CD4-positive, alpha-beta T cell (primary cell): ENCODE data around the gene FGF22. TPM values are rescaled to one million over a fixed set of nuclear protein-coding genes. Genes with fewer than 3 reads are reported as not detected.
"Not testable (repeated sequence)": the region's sequence is repeated elsewhere in the genome, so short reads cannot be mapped to it uniquely, and the experiment has no call there.

Experiments
- ATAC-seq: fragments of 200-7000 bp; cut with Tn5 transposase; one replicate; pipeline ENCODE4 v1.10.0; 2022; ENCODE audit warnings: mild to moderate bottlenecking; ENCODE audit not compliant: poor library complexity
- CTCF ChIA-PET: fragments of 350-600 bp; sonication (Branson Sonifier 250); formaldehyde crosslinking; loops from one replicate; lab custom pipeline; 2021; ENCODE audit warnings: antibody characterized with exemption, inconsistent platforms; lab: Charles Lee
- POLR2A ChIA-PET: fragments of 350-600 bp; sonication (Branson Sonifier 250); formaldehyde crosslinking; loops from one replicate; lab custom pipeline; 2021; ENCODE audit warnings: antibody characterized with exemption, inconsistent platforms; lab: Charles Lee
- DNase-seq, 14 experiments: peaks; one replicate each; pipeline ENCODE4 v3.0.0-alpha.2; 2013 to 2020; ENCODE audit warnings: mixed read lengths in 2 of 14
- H3K27ac ChIP-seq, 2 donors: one replicate each; pipeline versions ENCODE4 v1.5.1 to v1.7.0; 2013; ENCODE audit warnings: low read length in 2 of 2, low read depth in 1 of 2, mild to moderate bottlenecking in 1 of 2
- H3K27me3 ChIP-seq, 2 experiments: 1 replicate in 1 of 2; 2 replicates in 1 of 2; pipeline versions ENCODE4 v1.6.1 to v1.7.0; 2013; ENCODE audit warnings: low read length in 2 of 2, control low read depth in 1 of 2, mild to moderate bottlenecking in 1 of 2, moderate library complexity in 1 of 2; ENCODE audit not compliant: insufficient read depth in 2 of 2, control insufficient read depth in 1 of 2
- H3K36me3 ChIP-seq: one replicate; pipeline ENCODE4 v1.6.1; 2013; ENCODE audit warnings: low read length, control low read depth; ENCODE audit not compliant: insufficient read depth
- H3K4me1 ChIP-seq: one replicate; pipeline ENCODE4 v1.6.1; 2013; ENCODE audit warnings: low read length, control low read depth; ENCODE audit not compliant: insufficient read depth
- H3K4me3 ChIP-seq: one replicate; pipeline ENCODE4 v1.5.1; 2013; ENCODE audit warnings: mild to moderate bottlenecking, low read length, moderate library complexity
- H3K9me3 ChIP-seq, 2 experiments: 1 replicate in 1 of 2; 2 replicates in 1 of 2; pipeline versions ENCODE4 v1.6.1 to v1.7.0; 2013; ENCODE audit warnings: low read length in 2 of 2, mild to moderate bottlenecking in 2 of 2, control low read depth in 1 of 2, moderate library complexity in 1 of 2; ENCODE audit not compliant: control insufficient read depth in 1 of 2, insufficient read depth in 1 of 2
- H3K27ac Mint-ChIP-seq: one replicate; pipeline ENCODE4 v1.8.0; 2020; ENCODE audit warnings: mixed read lengths
- H3K27me3 Mint-ChIP-seq: one replicate; pipeline ENCODE4 v1.8.0; 2021; ENCODE audit warnings: mixed read lengths
- H3K36me3 Mint-ChIP-seq: one replicate; pipeline ENCODE4 v1.8.0; 2021; ENCODE audit warnings: low read depth, mixed read lengths
- H3K4me1 Mint-ChIP-seq: one replicate; pipeline ENCODE4 v1.8.0; 2021; ENCODE audit warnings: low read depth, mixed read lengths
- H3K4me3 Mint-ChIP-seq: one replicate; pipeline ENCODE4 v1.8.0; 2020; ENCODE audit warnings: mild to moderate bottlenecking, mixed read lengths
- H3K9me3 Mint-ChIP-seq: one replicate; pipeline ENCODE4 v1.8.0; 2020; ENCODE audit warnings: mixed read lengths
- intact Hi-C, 2 experiments: fragments of 100-400 bp; cut with DNase I in 1 of 2; cut with micrococcal nuclease in 1 of 2; formaldehyde crosslinking; loops; one replicate each; pipeline versions ENCODE4 v1.15.1 to v1.9.0; 2023 to 2025; cut with DNase I, micrococcal nuclease
- total RNA-seq, 174 experiments: library from RNA in 2 of 174; stranded (reverse) in 2 of 174; gene quantifications; one replicate each; pipeline ENCODE4 v1.2.3 and lab custom pipeline; 2021 to 2026
- TF ChIP-seq, protein P1 (sequence below): fragments of 200-600 bp; IDR thresholded peaks from one replicate; pipeline ENCODE4 v1.8.0; 2022; ENCODE audit warnings: antibody characterized with exemption, mild to moderate bottlenecking

Gene FGF22
- total RNA-seq, 2 experiments from 2014 or later, result 0.42 to 0.49 TPM

DNA sequence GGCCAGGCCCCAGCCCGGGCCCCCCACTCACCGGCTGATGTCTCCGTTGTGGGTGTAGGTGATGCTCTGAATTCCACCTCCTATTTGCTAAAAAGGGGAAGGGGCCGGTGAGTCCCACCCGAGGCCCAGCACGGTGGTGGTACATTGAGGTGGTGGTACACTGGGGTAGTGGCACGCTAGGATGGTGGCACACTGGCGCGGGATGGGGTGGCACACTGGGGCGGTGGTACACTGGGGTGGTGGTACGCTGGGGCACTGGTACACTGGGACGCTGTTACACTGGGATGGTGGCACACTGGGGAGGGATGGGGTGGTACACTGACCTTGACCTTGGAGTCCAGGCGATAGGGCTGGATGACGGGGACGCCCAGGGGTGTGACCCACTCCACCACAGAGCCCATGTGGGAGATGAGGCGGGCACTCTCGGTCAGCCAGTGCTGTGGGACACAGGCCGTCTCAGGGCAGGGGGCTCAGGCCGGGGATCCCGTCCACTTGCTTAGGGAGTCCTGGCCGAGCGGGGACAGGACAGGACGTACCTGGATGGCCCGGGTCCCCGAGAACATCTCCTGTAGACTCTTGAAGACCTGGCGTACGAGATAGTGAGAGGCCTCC, 20.9 kb upstream of the FGF22 start:
- Histone ChIP-seq H3K27me3 (no peaks in the 10 kb centered on the region), H3K27ac (no peak overlapping the region), H3K9me3 (no peaks in the 10 kb centered on the region), H3K4me1 (peaks cover 3% of the 10 kb centered on the region), H3K36me3 (peaks cover 53% of the 10 kb centered on the region), H3K4me3 (no peak overlapping the region)
- ChIA-PET POLR2A (no interaction called here), CTCF (no interaction called here)
- no peak overlapping the region for H3K4me3 Mint-ChIP-seq
- H3K9me3 Mint-ChIP-seq, result no peaks in the 10 kb centered on the region
- TF ChIP-seq, protein P1, sequence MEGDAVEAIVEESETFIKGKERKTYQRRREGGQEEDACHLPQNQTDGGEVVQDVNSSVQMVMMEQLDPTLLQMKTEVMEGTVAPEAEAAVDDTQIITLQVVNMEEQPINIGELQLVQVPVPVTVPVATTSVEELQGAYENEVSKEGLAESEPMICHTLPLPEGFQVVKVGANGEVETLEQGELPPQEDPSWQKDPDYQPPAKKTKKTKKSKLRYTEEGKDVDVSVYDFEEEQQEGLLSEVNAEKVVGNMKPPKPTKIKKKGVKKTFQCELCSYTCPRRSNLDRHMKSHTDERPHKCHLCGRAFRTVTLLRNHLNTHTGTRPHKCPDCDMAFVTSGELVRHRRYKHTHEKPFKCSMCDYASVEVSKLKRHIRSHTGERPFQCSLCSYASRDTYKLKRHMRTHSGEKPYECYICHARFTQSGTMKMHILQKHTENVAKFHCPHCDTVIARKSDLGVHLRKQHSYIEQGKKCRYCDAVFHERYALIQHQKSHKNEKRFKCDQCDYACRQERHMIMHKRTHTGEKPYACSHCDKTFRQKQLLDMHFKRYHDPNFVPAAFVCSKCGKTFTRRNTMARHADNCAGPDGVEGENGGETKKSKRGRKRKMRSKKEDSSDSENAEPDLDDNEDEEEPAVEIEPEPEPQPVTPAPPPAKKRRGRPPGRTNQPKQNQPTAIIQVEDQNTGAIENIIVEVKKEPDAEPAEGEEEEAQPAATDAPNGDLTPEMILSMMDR, result no peak
- DNase-seq (no peak), ATAC-seq (no peak)
- peaks cover 3% of the 10 kb centered on the region for H3K27me3 Mint-ChIP-seq
- no peak overlapping the region for H3K27ac Mint-ChIP-seq
- H3K4me1 Mint-ChIP-seq, result peaks cover 4% of the 10 kb centered on the region
- peaks cover 39% of the 10 kb centered on the region for H3K36me3 Mint-ChIP-seq
- intact Hi-C loops, result no loop called here

DNA sequence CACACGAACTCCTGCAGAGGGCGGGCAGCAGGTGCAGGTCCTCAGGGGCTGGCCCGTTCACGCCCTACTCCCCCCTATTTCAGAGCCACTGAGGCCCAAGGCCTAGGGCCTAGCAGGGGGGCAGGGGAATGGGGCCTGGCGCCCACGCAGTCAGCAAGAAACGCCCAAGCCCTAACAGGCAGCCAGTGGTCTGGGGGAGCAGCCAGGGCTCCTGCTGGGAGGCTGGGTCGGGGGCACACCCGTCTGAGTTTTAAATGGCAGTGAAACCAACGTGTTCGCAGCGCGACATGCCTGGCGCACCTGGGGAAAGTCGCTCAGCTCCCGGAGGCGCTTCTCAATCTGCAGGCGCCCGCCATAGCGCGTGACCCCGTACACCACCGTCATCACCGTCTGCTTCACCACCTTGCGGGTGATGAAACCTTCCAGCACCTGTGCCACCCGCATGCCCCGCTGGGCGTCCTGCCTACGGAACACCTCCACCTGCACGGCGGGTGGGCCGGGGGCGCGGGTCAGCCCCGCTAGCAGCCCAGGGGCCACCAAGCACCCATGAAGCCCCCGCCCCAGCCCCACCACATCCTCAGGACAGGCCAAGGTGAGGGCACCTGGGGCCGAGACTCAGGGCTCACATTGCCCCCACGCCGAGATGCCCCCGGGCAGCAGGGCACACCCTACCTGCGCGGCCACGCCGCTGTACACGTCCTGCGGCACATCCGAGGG, 20.2 kb upstream of the FGF22 start:
- ATAC-seq (no peak), DNase-seq (no peak)
- POLR2A ChIA-PET, result no interaction called here
- H3K4me3 Mint-ChIP-seq, result no peak overlapping the region
- Histone ChIP-seq H3K27ac (no peak overlapping the region), H3K27me3 (no peaks in the 10 kb centered on the region), H3K36me3 (peaks cover 53% of the 10 kb centered on the region), H3K4me1 (peaks cover 3% of the 10 kb centered on the region), H3K4me3 (no peak overlapping the region), H3K9me3 (no peaks in the 10 kb centered on the region)
- intact Hi-C loops, result no loop called here
- TF ChIP-seq, protein P1, result no peak
- peaks cover 4% of the 10 kb centered on the region for H3K4me1 Mint-ChIP-seq
- H3K27ac Mint-ChIP-seq, result no peak overlapping the region
- H3K36me3 Mint-ChIP-seq, result peaks cover 42% of the 10 kb centered on the region
- H3K9me3 Mint-ChIP-seq, result no peaks in the 10 kb centered on the region
- peaks cover 3% of the 10 kb centered on the region for H3K27me3 Mint-ChIP-seq
- CTCF ChIA-PET, result no interaction called here

DNA sequence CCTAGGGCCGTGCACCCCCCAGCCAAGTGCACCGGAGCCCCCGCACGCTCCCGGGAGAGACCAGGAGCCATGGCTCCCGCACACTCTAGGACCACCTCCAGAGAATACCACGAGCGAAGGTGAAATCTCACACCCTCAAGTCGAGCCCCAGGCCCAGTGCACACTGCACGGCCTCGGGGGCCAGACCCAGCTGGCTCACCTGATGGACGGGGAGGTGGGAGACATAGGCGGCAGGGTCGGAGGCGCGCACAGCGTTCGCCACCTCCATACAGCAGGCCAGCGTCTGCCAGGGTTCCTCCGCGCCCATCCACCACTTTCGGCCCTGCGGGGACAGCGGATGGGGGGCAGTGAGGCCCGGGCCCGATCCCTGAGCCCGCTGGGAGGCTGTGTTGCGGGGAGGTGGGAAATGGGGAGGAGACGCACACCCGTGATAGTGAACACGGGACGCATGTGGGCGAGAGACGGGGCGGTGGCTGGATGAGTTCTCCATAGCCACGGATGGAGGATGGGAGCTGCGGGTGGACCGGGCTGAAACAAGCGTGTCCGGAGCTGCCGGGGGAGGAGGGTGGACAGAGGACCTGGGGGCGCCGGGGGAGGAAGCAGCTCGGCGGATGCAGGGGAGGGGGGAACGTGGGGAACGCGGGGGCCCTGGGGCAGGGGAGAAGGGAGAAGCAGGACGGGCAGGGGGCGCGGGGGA, 19.4 kb upstream of the FGF22 start:
- H3K9me3 Mint-ChIP-seq, result no peaks in the 10 kb centered on the region
- no peak overlapping the region for H3K27ac Mint-ChIP-seq
- intact Hi-C loops, result no loop called here
- Histone ChIP-seq H3K27me3 (no peaks in the 10 kb centered on the region), H3K4me3 (no peak overlapping the region), H3K27ac (no peak overlapping the region), H3K36me3 (peaks cover 57% of the 10 kb centered on the region), H3K4me1 (peaks cover 3% of the 10 kb centered on the region), H3K9me3 (no peaks in the 10 kb centered on the region)
- H3K36me3 Mint-ChIP-seq, result peaks cover 42% of the 10 kb centered on the region
- ATAC-seq (no peak), DNase-seq (no peak)
- peaks cover 4% of the 10 kb centered on the region for H3K4me1 Mint-ChIP-seq
- ChIA-PET CTCF (no interaction called here), POLR2A (no interaction called here)
- no peak overlapping the region for H3K4me3 Mint-ChIP-seq
- TF ChIP-seq, protein P1, result no peak
- H3K27me3 Mint-ChIP-seq, result peaks cover 3% of the 10 kb centered on the region

DNA sequence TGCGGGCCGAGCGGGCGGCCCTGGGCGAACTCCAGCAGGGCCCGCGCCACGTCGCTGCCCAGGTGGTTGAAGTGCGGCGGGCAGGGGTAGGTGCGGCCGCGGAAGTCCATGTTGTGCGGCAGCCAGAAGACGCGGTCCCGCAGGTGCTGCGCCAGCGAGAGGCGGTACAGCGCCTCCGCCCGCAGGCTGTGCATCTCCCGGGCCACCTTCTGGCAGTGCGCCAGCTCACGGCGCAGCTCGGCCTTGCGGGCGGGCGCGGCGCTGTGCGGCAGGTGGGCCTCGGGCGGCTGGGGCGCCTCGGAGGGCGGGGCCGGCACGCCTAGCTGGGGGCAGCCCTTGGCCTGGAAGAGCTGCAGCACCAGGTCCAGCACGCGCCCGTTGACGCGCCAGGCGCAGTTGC, 18.5 kb upstream of the FGF22 start:
- H3K27me3 Mint-ChIP-seq, POLR2A ChIA-PET, H3K9me3 Mint-ChIP-seq, H3K27ac Mint-ChIP-seq, intact Hi-C loops, H3K4me1 ChIP-seq, DNase-seq, H3K27ac ChIP-seq, CTCF ChIA-PET, H3K27me3 ChIP-seq, H3K4me3 Mint-ChIP-seq, ATAC-seq, H3K4me1 Mint-ChIP-seq, H3K4me3 ChIP-seq, H3K9me3 ChIP-seq: not testable (repeated sequence)
- H3K36me3 Mint-ChIP-seq, result peaks cover 44% of the 10 kb centered on the region
- H3K36me3 ChIP-seq, result peaks cover 60% of the 10 kb centered on the region
